ENCODE measurements around the gene CLSTN3. TPM values are rescaled to one million over a fixed set of nuclear protein-coding genes. Genes with fewer than 3 reads are reported as not detected.
A peak's percentile ranks its signal among the peaks of the same experiment; 100 is the strongest.

CLSTN3 gene
- total and polyA plus RNA-seq, 4 donors: 6.1 to 37.2 (median 26.8) TPM

DNA sequence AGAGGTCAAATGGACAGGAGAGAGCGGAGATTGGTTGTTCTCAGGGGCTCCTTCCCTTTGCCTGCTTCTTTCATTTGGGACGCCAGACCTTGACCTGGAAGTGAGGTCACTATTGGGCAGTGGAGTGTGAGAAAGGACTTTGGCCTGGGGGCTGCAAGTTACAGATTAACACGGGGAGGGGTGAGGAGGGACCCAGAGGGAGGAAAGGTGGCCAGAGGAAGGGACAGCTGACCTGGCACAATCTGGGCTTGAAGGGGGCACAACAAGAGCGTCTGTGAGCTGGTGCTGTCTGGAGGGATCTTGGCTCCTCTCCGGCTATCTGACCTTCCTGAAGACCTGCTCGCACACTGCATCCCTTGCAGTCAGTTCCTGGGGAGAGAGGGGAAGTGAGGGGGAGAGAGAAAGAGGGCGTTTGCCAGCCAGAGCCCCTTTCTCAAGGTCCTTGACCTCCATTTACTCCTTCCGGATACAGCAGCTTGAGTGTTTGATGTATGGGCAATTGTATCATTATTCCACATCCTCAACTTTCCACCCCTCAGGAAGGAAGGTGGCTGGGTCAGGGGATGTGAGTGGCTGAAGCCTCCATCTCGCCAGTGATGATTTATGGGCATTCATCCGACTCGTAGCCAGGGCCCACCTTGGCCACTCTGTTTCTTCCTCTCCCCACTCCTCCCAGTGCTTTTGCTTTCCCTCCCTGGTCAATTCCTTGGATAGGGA is 6.2 kb upstream of the CLSTN3 start:
- peak overlapping the region; percentile 51 to 57 for H3K27ac ChIP-seq (ENCODE audit: low read depth in 1 of 2, low read length in 2 of 2)

More for the DNA sequence above, 6.2 kb upstream of the CLSTN3 start:
- H3K9ac ChIP-seq (ENCODE audit: low read depth in 1 of 2, low read length in 2 of 2): no peak overlapping the region
- DNase-seq (ENCODE audit: low spot score): peak; percentile 68
- no peaks in the 10 kb centered on the region for H3K36me3 ChIP-seq (ENCODE audit: control insufficient read depth in 4 of 4, insufficient read depth in 3 of 4, low read depth in 1 of 4, low read length in 3 of 4)
- peaks cover 12 to 69% (median 46%) of the 10 kb centered on the region in 4 donors for H3K4me1 ChIP-seq (ENCODE audit: control insufficient read depth in 4 of 4, insufficient read depth in 4 of 4, low read length in 3 of 4)
- 21% methylated on average over 11 of the region's 11 CpGs for WGBS
- TF ChIP-seq SP1 (IDR thresholded peaks at IDR 0.05): peak; percentile 87
- TF ChIP-seq HNF4A (conservative IDR thresholded peaks at IDR 0.05): peak; percentile 96 to 99
- TF ChIP-seq FOXA1 (IDR thresholded peaks at IDR 0.05): peak; percentile 64
- TF ChIP-seq FOXA2 (IDR thresholded peaks at IDR 0.05): no peak
- TF ChIP-seq, protein P1, sequence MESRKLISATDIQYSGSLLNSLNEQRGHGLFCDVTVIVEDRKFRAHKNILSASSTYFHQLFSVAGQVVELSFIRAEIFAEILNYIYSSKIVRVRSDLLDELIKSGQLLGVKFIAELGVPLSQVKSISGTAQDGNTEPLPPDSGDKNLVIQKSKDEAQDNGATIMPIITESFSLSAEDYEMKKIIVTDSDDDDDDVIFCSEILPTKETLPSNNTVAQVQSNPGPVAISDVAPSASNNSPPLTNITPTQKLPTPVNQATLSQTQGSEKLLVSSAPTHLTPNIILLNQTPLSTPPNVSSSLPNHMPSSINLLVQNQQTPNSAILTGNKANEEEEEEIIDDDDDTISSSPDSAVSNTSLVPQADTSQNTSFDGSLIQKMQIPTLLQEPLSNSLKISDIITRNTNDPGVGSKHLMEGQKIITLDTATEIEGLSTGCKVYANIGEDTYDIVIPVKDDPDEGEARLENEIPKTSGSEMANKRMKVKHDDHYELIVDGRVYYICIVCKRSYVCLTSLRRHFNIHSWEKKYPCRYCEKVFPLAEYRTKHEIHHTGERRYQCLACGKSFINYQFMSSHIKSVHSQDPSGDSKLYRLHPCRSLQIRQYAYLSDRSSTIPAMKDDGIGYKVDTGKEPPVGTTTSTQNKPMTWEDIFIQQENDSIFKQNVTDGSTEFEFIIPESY (IDR thresholded peaks at IDR 0.05): peak; percentile 63
- TF ChIP-seq, protein P2, sequence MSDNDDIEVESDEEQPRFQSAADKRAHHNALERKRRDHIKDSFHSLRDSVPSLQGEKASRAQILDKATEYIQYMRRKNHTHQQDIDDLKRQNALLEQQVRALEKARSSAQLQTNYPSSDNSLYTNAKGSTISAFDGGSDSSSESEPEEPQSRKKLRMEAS (IDR thresholded peaks at IDR 0.05): peak; percentile 75
- TF ChIP-seq, protein P3, sequence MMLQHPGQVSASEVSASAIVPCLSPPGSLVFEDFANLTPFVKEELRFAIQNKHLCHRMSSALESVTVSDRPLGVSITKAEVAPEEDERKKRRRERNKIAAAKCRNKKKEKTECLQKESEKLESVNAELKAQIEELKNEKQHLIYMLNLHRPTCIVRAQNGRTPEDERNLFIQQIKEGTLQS (IDR thresholded peaks at IDR 0.05): no peak
- TF ChIP-seq, protein P4, sequence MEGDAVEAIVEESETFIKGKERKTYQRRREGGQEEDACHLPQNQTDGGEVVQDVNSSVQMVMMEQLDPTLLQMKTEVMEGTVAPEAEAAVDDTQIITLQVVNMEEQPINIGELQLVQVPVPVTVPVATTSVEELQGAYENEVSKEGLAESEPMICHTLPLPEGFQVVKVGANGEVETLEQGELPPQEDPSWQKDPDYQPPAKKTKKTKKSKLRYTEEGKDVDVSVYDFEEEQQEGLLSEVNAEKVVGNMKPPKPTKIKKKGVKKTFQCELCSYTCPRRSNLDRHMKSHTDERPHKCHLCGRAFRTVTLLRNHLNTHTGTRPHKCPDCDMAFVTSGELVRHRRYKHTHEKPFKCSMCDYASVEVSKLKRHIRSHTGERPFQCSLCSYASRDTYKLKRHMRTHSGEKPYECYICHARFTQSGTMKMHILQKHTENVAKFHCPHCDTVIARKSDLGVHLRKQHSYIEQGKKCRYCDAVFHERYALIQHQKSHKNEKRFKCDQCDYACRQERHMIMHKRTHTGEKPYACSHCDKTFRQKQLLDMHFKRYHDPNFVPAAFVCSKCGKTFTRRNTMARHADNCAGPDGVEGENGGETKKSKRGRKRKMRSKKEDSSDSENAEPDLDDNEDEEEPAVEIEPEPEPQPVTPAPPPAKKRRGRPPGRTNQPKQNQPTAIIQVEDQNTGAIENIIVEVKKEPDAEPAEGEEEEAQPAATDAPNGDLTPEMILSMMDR (IDR thresholded peaks at IDR 0.05; ENCODE audit: low read depth, low read length, missing input control): no peak
- TF ChIP-seq RAD21 (IDR thresholded peaks at IDR 0.05): no peak
- TF ChIP-seq HNF4G (IDR thresholded peaks at IDR 0.05): peak; percentile 94
- peak; percentile 84 to 91 for TF ChIP-seq JUND (IDR thresholded peaks at IDR 0.05)
- TF ChIP-seq RXRA (IDR thresholded peaks at IDR 0.05): peak; percentile 93 to 96
- TF ChIP-seq, protein P5, sequence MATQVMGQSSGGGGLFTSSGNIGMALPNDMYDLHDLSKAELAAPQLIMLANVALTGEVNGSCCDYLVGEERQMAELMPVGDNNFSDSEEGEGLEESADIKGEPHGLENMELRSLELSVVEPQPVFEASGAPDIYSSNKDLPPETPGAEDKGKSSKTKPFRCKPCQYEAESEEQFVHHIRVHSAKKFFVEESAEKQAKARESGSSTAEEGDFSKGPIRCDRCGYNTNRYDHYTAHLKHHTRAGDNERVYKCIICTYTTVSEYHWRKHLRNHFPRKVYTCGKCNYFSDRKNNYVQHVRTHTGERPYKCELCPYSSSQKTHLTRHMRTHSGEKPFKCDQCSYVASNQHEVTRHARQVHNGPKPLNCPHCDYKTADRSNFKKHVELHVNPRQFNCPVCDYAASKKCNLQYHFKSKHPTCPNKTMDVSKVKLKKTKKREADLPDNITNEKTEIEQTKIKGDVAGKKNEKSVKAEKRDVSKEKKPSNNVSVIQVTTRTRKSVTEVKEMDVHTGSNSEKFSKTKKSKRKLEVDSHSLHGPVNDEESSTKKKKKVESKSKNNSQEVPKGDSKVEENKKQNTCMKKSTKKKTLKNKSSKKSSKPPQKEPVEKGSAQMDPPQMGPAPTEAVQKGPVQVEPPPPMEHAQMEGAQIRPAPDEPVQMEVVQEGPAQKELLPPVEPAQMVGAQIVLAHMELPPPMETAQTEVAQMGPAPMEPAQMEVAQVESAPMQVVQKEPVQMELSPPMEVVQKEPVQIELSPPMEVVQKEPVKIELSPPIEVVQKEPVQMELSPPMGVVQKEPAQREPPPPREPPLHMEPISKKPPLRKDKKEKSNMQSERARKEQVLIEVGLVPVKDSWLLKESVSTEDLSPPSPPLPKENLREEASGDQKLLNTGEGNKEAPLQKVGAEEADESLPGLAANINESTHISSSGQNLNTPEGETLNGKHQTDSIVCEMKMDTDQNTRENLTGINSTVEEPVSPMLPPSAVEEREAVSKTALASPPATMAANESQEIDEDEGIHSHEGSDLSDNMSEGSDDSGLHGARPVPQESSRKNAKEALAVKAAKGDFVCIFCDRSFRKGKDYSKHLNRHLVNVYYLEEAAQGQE (IDR thresholded peaks at IDR 0.05): peak; percentile 38
- TF ChIP-seq NR2F2 (IDR thresholded peaks at IDR 0.05): peak; percentile 91
- peak in 1 of 2 donors; percentile 64 for TF ChIP-seq GABPA (IDR thresholded peaks at IDR 0.05 in 1 of 2, conservative IDR thresholded peaks at IDR 0.05 in 1 of 2)
- TF ChIP-seq EGR1 (IDR thresholded peaks at IDR 0.05; ENCODE audit: low read depth in 2 of 2): peak in 1 of 2 donors; percentile 14
- TF ChIP-seq YY1 (IDR thresholded peaks at IDR 0.05): peak; percentile 44
- TF ChIP-seq TAF1 (conservative IDR thresholded peaks at IDR 0.05): no peak
- peak overlapping the region; percentile 9 to 36 (median 18) for H3K4me3 ChIP-seq (ENCODE audit: low read depth in 1 of 3, low read length in 3 of 3)
- H3K9me3 ChIP-seq (ENCODE audit: control insufficient read depth in 4 of 4, low read length in 3 of 4): no peaks in the 10 kb centered on the region
- H3K27me3 ChIP-seq (ENCODE audit: control insufficient read depth in 4 of 4, insufficient read depth in 4 of 4, low read length in 3 of 4): no peaks in the 10 kb centered on the region

Data from liver (tissue), 9 donors.